Fibroblast of lung (primary cell): Measurements from ENCODE around the gene MIER2.

Experiments
- EZH2 ChIP-seq: IDR thresholded peaks from 2 replicates; pipeline ENCODE4 v1.5.1; 2012; ENCODE audit warnings: low read length, control low read depth, mild to moderate bottlenecking; ENCODE audit errors: missing control alignments
- TF ChIP-seq, protein P1 (sequence below), 2 donors: IDR thresholded peaks in 1 of 2; conservative IDR thresholded peaks in 1 of 2; 1 replicate in 1 of 2; 2 replicates in 1 of 2; pipeline ENCODE4 v1.5.1; 2011 to 2012; ENCODE audit warnings: low read length in 2 of 2, control low read depth in 1 of 2, inconsistent platforms in 1 of 2, low read depth in 1 of 2, mild to moderate bottlenecking in 1 of 2

DNA sequence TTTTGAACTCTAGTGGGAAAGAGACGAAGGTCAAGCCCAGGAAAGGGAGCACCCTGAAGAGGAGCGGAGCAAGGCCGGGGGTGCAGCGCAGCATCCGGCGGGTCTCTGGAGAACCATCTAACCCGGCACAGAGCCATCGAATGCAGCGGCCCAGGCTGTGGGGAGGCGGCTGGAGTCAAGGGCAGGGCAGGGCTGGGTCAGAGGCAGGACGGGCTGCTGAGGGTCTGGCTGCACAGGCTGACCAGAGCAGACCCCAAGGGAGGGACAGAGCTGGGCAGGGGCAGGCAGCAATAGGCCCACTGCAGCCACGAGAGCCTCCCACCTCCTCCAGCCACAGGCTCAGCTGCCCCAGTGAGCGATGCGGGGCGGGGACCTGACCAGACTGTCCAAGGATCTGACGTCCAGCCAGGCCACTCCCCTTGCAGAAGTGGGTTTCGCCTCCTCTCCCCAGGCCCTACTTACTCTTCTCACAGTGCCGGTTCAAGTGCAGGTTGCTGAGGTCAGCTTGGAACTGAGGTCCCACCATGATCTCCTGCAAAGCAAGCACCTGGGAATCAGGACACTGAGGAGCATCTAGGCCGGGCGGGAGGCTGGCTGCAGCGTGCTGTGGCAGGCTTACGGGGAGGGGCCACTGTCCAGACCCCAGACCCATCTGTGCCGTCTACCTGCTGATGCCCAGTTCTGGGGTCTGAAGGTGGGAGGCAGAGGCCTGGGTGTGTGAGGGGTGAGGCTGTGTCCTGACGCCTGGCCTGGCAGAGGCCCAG, 19.2 kb downstream of the MIER2 start:
- TF ChIP-seq EZH2: no peak
- TF ChIP-seq, protein P1, sequence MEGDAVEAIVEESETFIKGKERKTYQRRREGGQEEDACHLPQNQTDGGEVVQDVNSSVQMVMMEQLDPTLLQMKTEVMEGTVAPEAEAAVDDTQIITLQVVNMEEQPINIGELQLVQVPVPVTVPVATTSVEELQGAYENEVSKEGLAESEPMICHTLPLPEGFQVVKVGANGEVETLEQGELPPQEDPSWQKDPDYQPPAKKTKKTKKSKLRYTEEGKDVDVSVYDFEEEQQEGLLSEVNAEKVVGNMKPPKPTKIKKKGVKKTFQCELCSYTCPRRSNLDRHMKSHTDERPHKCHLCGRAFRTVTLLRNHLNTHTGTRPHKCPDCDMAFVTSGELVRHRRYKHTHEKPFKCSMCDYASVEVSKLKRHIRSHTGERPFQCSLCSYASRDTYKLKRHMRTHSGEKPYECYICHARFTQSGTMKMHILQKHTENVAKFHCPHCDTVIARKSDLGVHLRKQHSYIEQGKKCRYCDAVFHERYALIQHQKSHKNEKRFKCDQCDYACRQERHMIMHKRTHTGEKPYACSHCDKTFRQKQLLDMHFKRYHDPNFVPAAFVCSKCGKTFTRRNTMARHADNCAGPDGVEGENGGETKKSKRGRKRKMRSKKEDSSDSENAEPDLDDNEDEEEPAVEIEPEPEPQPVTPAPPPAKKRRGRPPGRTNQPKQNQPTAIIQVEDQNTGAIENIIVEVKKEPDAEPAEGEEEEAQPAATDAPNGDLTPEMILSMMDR (conservative IDR thresholded peaks at IDR 0.05 in 1 of 2, IDR thresholded peaks at IDR 0.05 in 1 of 2; ENCODE audit: low read depth in 1 of 2, low read length in 2 of 2): no peak
